ENCODE results near the gene CHD9.
A peak's percentile ranks its signal among the peaks of the same experiment; 100 is the strongest.

The CHD9 gene

DNA sequence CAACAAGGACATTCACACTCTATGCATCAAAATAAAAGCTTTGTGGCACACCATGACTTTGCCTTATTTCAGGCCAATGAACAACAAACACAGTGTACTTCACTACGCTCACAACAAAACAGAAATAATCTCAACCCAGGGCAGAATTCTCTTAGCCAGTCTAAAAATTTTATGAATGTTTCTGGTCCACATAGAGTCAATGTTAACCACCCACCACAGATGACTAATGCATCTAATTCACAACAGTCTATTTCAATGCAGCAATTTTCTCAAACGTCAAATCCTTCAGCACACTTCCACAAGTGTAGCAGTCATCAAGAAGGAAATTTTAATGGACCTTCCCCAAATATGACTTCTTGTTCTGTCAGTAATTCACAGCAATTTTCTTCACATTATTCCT lies 101.7 kb downstream of the CHD9 start:
- no peak overlapping the region for H3K4me3 ChIP-seq (ENCODE audit: low read depth, low read length)
- TF ChIP-seq, protein P1, sequence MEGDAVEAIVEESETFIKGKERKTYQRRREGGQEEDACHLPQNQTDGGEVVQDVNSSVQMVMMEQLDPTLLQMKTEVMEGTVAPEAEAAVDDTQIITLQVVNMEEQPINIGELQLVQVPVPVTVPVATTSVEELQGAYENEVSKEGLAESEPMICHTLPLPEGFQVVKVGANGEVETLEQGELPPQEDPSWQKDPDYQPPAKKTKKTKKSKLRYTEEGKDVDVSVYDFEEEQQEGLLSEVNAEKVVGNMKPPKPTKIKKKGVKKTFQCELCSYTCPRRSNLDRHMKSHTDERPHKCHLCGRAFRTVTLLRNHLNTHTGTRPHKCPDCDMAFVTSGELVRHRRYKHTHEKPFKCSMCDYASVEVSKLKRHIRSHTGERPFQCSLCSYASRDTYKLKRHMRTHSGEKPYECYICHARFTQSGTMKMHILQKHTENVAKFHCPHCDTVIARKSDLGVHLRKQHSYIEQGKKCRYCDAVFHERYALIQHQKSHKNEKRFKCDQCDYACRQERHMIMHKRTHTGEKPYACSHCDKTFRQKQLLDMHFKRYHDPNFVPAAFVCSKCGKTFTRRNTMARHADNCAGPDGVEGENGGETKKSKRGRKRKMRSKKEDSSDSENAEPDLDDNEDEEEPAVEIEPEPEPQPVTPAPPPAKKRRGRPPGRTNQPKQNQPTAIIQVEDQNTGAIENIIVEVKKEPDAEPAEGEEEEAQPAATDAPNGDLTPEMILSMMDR (IDR thresholded peaks at IDR 0.05; ENCODE audit: low read depth, low read length, missing control alignments): no peak
- DNase-seq (ENCODE audit: low read depth): no peak
- in situ Hi-C loops (cut with HindIII; ENCODE audit: low sequenced_read_pairs): no loop called here

DNA sequence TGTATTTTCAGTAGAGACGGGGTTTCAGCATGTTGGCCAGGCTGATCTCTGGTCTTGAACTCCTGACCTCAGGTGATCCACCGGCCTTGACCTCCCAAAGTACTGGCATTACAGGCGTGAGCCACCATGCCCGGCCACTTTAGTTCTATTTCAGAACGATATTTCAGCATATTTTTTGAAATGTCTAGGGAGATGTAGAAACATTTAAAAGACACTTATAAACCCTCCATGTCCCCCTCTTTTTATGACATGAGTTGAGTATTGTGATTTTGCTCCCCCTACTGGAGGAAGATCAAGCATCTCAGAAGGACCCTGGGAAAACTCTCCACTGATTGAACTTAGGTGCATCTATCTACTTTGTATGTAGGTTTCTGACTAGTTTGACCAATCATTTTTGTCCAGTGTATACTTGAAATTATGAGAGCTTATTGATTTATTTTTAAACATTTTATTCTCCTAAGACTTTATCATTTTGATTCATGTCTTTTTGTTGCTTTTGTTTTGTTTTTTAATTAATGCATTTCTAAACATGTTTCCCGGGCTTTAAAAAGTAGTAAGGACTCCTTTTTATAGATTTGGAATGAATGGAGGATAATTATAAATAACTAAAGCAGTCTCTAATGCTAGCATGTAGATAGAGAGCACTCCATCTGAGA lies 105.1 kb downstream of the CHD9 start:
- DNase-seq (ENCODE audit: low read depth): peak; percentile 52
- H3K4me3 ChIP-seq (ENCODE audit: low read depth, low read length): no peak overlapping the region
- in situ Hi-C loops (cut with HindIII; ENCODE audit: low sequenced_read_pairs): no loop called here
- TF ChIP-seq, protein P1 (IDR thresholded peaks at IDR 0.05; ENCODE audit: low read depth, low read length, missing control alignments): peak; percentile 73

DNA sequence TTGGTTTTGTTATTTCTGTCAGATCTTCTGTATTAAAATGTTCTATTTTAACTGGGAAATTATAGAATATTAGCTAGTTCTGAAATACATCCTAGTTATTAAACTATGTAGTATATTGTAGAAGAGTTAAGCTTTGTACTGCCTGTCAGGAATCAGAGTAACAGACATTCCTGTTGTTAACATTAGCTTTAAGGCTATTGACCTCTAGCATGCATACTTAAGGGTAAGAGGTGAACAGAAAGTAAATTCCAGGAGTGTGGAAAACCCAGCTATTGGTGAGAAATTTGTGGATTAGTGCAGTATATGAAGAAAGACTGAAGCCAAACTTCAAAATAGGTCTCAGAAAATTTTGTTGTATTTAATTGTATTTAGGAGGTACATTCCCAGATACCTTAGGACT lies 111.3 kb downstream of the CHD9 start:
- TF ChIP-seq, protein P1 (IDR thresholded peaks at IDR 0.05; ENCODE audit: low read depth, low read length, missing control alignments): no peak
- no peak overlapping the region for H3K4me3 ChIP-seq (ENCODE audit: low read depth, low read length)
- DNase-seq (ENCODE audit: low read depth): no peak
- in situ Hi-C loops (cut with HindIII; ENCODE audit: low sequenced_read_pairs): no loop called here

DNA sequence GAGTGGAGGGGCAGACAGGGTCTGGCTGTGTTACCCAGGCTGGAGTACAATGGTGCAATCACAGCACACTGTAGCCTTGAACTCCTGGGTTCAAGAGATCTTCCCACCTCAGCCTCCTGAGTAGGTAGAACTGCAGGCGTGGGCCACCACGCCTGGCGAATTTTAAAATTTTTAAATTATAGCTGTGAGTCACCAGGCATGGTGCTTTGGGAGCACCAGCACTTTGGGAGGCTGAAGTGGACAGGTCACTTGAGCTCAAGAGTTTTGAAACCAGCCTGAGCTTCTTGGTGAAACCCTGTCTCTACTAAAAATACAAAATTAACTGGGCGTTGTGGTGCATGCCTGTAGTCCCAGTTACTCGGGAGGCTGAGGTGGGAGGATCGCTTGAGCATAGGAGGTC lies 114.0 kb downstream of the CHD9 start:
- in situ Hi-C loops (cut with HindIII; ENCODE audit: low sequenced_read_pairs): no loop called here
- TF ChIP-seq, protein P1 (IDR thresholded peaks at IDR 0.05; ENCODE audit: low read depth, low read length, missing control alignments): no peak
- no peak for DNase-seq (ENCODE audit: low read depth)
- no peak overlapping the region for H3K4me3 ChIP-seq (ENCODE audit: low read depth, low read length)

DNA sequence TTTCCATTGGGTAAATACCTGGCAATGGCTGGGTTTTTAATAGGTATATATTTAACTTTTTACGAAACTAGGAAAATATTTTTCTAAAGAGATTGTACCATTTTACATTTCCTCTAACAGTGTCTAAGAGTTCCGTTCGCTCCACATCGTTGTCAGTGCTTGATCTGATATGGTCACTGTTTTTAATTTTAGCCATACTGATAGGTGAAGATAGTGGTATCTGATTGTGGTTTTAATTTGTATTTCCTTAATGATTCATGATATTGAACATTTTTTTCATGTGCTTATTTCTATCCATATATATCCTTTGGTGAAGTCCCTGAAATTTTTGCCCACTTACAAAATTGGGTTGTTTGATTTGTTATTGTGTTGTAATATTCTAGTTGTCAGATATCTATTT lies 117.7 kb downstream of the CHD9 start:
- in situ Hi-C loops (cut with HindIII; ENCODE audit: low sequenced_read_pairs): no loop called here
- DNase-seq (ENCODE audit: low read depth): no peak

DNA sequence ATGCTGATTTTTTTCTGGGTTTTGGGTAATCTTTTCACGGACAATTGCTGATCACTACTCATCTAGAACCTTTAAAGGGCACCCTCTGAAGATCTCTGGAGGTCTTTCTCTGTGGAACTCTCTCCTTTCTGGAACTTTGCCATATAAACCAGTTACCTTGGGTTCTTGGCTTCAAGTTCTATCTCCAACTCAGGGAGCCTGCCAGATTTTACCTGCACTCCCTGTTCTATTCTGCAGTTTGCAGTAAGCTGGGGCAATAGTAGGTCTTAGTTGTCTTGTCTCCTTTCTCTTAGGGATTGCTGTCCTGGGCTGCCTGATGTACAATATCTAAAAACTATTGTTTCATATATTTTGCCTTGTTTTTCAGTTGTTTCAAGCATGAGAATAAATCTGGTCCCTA lies 120.3 kb downstream of the CHD9 start:
- DNase-seq (ENCODE audit: low read depth): no peak
- in situ Hi-C loops (cut with HindIII; ENCODE audit: low sequenced_read_pairs): no loop called here
- no peak overlapping the region for H3K4me3 ChIP-seq (ENCODE audit: low read depth, low read length)
- TF ChIP-seq, protein P1 (IDR thresholded peaks at IDR 0.05; ENCODE audit: low read depth, low read length, missing control alignments): no peak

More for the DNA sequence above, 117.7 kb downstream of the CHD9 start:
- no peak overlapping the region for H3K4me3 ChIP-seq (ENCODE audit: low read depth, low read length)
- TF ChIP-seq, protein P1 (IDR thresholded peaks at IDR 0.05; ENCODE audit: low read depth, low read length, missing control alignments): no peak
